GM12878 (cell line): Measurements from ENCODE around the gene TOMM40. TPM values are rescaled to one million over a fixed set of nuclear protein-coding genes. Genes with fewer than 3 reads are reported as not detected.
"Not testable (repeated sequence)": the region's sequence is repeated elsewhere in the genome, so short reads cannot be mapped to it uniquely, and the experiment has no call there.

ENCODE experiments used
- ATAC-seq: fragments of 200-7000 bp; cut with Tn5 transposase; 3 replicates; pipeline ENCODE4 v1.9.1; 2020; ENCODE audit warnings: mild to moderate bottlenecking, moderate library complexity
- BruUV-seq: library from RNA; stranded (reverse); fragments of 400-500 nt; replicated peaks from 2 replicates; lab custom pipeline; 2021; lab: Mats Ljungman, UMichigan
- CTCF ChIA-PET: fragments of 300-600 bp; sonication (Branson Sonifier 250); formaldehyde crosslinking; extraction: SDS; loops from one replicate; lab custom pipeline; 2021; ENCODE audit warnings: inconsistent platforms; lab: Yijun Ruan, JAX
- POLR2A ChIA-PET: fragments of 350-600 bp; formaldehyde crosslinking; extraction: SDS; loops from one replicate; lab custom pipeline; 2021; ENCODE audit warnings: inconsistent platforms; lab: Charles Lee
- RAD21 ChIA-PET: fragments of 300-600 bp; sonication (Branson Sonifier 250); formaldehyde crosslinking; loops from one replicate; lab custom pipeline; 2023; ENCODE audit warnings: antibody characterized with exemption; ENCODE audit not compliant: unreplicated experiment; lab: Charles Lee
- SMC1A ChIA-PET: fragments of 300-600 bp; sonication (Branson Sonifier 250); formaldehyde crosslinking; loops from one replicate; lab custom pipeline; 2023; ENCODE audit not compliant: unreplicated experiment, uncharacterized antibody; lab: Charles Lee
- DNase-seq: peaks from one replicate; pipeline ENCODE4 v3.0.0-alpha.2; 2011; ENCODE audit warnings: low read depth, low spot score
- FAIRE-seq: peaks from 3 replicates; lab custom pipeline; 2011; peaks lifted over from hg19 to GRCh38; lab: Jason Lieb, UNC
- H2AFZ ChIP-seq: 2 replicates; pipeline ENCODE4 v1.6.0; 2011; ENCODE audit warnings: low read depth, low read length, control low read depth; ENCODE audit not compliant: control insufficient read depth
- H3K27ac ChIP-seq: 2 replicates; pipeline ENCODE4 v1.5.1; 2011; ENCODE audit warnings: control low read depth; ENCODE audit not compliant: control insufficient read depth, insufficient read depth
- H3K27me3 ChIP-seq, 2 experiments: replicated peaks in 1 of 2; 2 replicates each; pipeline versions ENCODE4 v1.6.0 to v1.6.1; 2011; ENCODE audit warnings: low read length in 1 of 2; ENCODE audit not compliant: control insufficient read depth in 2 of 2, insufficient read depth in 2 of 2
- H3K36me3 ChIP-seq, 2 experiments: 2 replicates each; pipeline ENCODE4 v1.5.1; 2011; ENCODE audit warnings: low read length in 1 of 2; ENCODE audit not compliant: control insufficient read depth in 2 of 2, insufficient read depth in 2 of 2
- H3K4me1 ChIP-seq: 2 replicates; pipeline ENCODE4 v1.6.1; 2011; ENCODE audit warnings: mild to moderate bottlenecking, low read length, moderate library complexity, mixed read lengths; ENCODE audit not compliant: control insufficient read depth, insufficient read depth
- H3K4me2 ChIP-seq: 2 replicates; pipeline ENCODE4 v1.6.0; 2011; ENCODE audit warnings: control low read depth; ENCODE audit not compliant: control insufficient read depth, insufficient read depth
- H3K4me3 ChIP-seq: fragments of 200-600 bp; sonication (generic); 2 replicates; pipeline ENCODE4 v1.5.1; 2016
- H3K79me2 ChIP-seq: 2 replicates; pipeline ENCODE4 v1.6.0; 2011; ENCODE audit warnings: low read length; ENCODE audit not compliant: control insufficient read depth, insufficient read depth
- H3K9ac ChIP-seq: 2 replicates; pipeline ENCODE4 v1.8.0; 2011; ENCODE audit warnings: low read length, control low read depth, mixed read lengths; ENCODE audit not compliant: control insufficient read depth, insufficient read depth
- H3K9me3 ChIP-seq: replicated peaks from 3 replicates; pipeline ENCODE4 v1.5.1; 2011; ENCODE audit warnings: mild to moderate bottlenecking, low read length; ENCODE audit not compliant: control insufficient read depth, insufficient read depth
- H4K20me1 ChIP-seq: 2 replicates; pipeline ENCODE4 v1.6.0; 2011; ENCODE audit not compliant: control insufficient read depth, insufficient read depth
- ATF2 ChIP-seq: IDR thresholded peaks from 2 replicates; pipeline ENCODE4 v1.6.1; 2012; ENCODE audit warnings: low read length, inconsistent platforms
- EP300 ChIP-seq, 2 experiments: fragments of 150-350 bp in 1 of 2; IDR thresholded peaks; 2 replicates each; pipeline ENCODE4 v1.6.1; 2011 to 2012; ENCODE audit warnings: low read depth in 2 of 2, low read length in 2 of 2, borderline replicate concordance in 1 of 2, improper control_type of control experiment in 1 of 2, inconsistent platforms in 1 of 2; ENCODE audit not compliant: control insufficient read depth in 1 of 2
- WGBS: methylation state at CpG from one replicate; pipeline ENCODE4 v1.1.6; 2016; ENCODE audit warnings: low lambda C conversion rate; ENCODE audit not compliant: insufficient replicate concordance, insufficient coverage; ENCODE audit errors: missing lambda C conversion rate; 5-methylcytosine and 5-hydroxymethylcytosine counted together
- in situ Hi-C: fragments of 300-500 bp; cut with MboI; formaldehyde crosslinking; loops from 9 replicates; pipeline ENCODE4 v1.14.3; 2018; ENCODE audit warnings: mixed read lengths
- intact Hi-C: fragments of 100-400 bp; cut with micrococcal nuclease; formaldehyde crosslinking; loops from one replicate; pipeline ENCODE4 v1.14.2; 2022; ENCODE audit not compliant: unreplicated experiment
- polyA plus RNA-seq, 11 experiments: library from polyadenylated mRNA; depleted of rRNA in 4 of 11; unstranded in 6 of 11; stranded (reverse) in 5 of 11; fragments of >200 nt; fragmentation: Nextera tagmentation in 4 of 11; fragmentation: Illumina TruSeq in 1 of 11; extraction: Ambion mirVana in 4 of 11; extraction: Trizol in 1 of 11; gene quantifications; 1 replicate in 1 of 11; 2 replicates in 10 of 11; pipeline versions ENCODE4 v1.2.1 to v1.2.3, GENCODE V29; 2011 to 2016; ENCODE audit warnings: inconsistent platforms in 2 of 11, missing spikeins in 2 of 11, low read depth in 1 of 11
- total RNA-seq, 4 experiments: library from RNA; depleted of rRNA in 3 of 4; stranded (reverse); fragments of >200 nt in 3 of 4; fragmentation: Illumina TruSeq in 1 of 4; extraction: Trizol in 1 of 4; gene quantifications; 2 replicates each; pipeline versions ENCODE4 v1.2.1 to v1.2.3, GENCODE V29; 2013 to 2021

Gene TOMM40
- total and polyA plus RNA-seq, 10 of the 15 experiments (the other 5 are each of a cell fraction or from before 2014, with no cell fraction given): 0.85 to 221 (median 99.9) TPM

- no peak for TF ChIP-seq ATF2
- TF ChIP-seq EP300 (IDR thresholded peaks at IDR 0.05; ENCODE audit: borderline replicate concordance in 1 of 2, control insufficient read depth in 1 of 2, low read depth in 2 of 2, low read length in 2 of 2): no peak
- TF ChIP-seq, all 136 proteins: peak for 0
These were observed 34.2 kb downstream of the TOMM40 start (continued) for GRCh38 chr19:44925114-44925891.

GRCh38 chr19:44926245-44927077 is 35.4 kb downstream of the TOMM40 start:
- 30% methylated on average over 17 of the region's 19 CpGs for WGBS
- BruUV-seq: not testable (repeated sequence)

More at GRCh38 chr19:44926245-44927077, 35.4 kb downstream of the TOMM40 start:
- H3K4me3 ChIP-seq, H3K79me2 ChIP-seq, H3K27me3 ChIP-seq, H3K9me3 ChIP-seq, H4K20me1 ChIP-seq, H3K4me1 ChIP-seq, H2AFZ ChIP-seq, H3K36me3 ChIP-seq, in situ Hi-C loops, H3K4me2 ChIP-seq, H3K27ac ChIP-seq, DNase-seq, SMC1A ChIA-PET, POLR2A ChIA-PET, H3K9ac ChIP-seq, intact Hi-C loops, CTCF ChIA-PET, FAIRE-seq: not testable (repeated sequence)
- peak; percentile 17; the same call in 2 of the 3 replicates for ATAC-seq
- RAD21 ChIA-PET: interaction anchor here (0.5 kb wide), 1 partner anchor 71 kb away, joined by 4 read pairs; no protein-coding TSS in a partner anchor
